ENCODE measurements around the gene IVD. TPM values are rescaled to one million over a fixed set of nuclear protein-coding genes. Genes with fewer than 3 reads are reported as not detected.

The IVD gene
- total and polyA plus RNA-seq, 2 donors from 2014 or later: 76.9 to 83.0 TPM

GRCh38 chr15:40448354-40448753, 42.8 kb downstream of the IVD start:
- TF ChIP-seq CTCF (IDR thresholded peaks at IDR 0.05; ENCODE audit: borderline replicate concordance, extremely low read depth, insufficient read depth): no peak
- Histone ChIP-seq H3K27ac (ENCODE audit: low read depth in 2 of 2, low read length in 2 of 2) (no peak overlapping the region), H3K27me3 (ENCODE audit: control insufficient read depth, insufficient read depth, low read length) (no peaks in the 10 kb centered on the region), H3K4me3 (ENCODE audit: low read length in 3 of 3) (no peak overlapping the region), H3K9me3 (ENCODE audit: control insufficient read depth in 2 of 3, insufficient read depth in 1 of 3, low read length in 3 of 3) (no peaks in the 10 kb centered on the region), H3K9ac (ENCODE audit: low read length in 3 of 3) (no peak overlapping the region), H3K4me1 (ENCODE audit: control insufficient read depth in 2 of 3, insufficient read depth in 2 of 3, low read depth in 1 of 3, low read length in 3 of 3) (peaks cover 0 to 21% (median 12%) of the 10 kb centered on the region in 3 donors), H3K36me3 (ENCODE audit: control insufficient read depth in 2 of 3, insufficient read depth in 3 of 3, low read length in 3 of 3) (no peaks in the 10 kb centered on the region)
- no peak for DNase-seq
- FAIRE-seq: no peak
- intact Hi-C loops (cut with DNase I): no loop called here

- Histone ChIP-seq H3K36me3 (ENCODE audit: control insufficient read depth in 2 of 3, insufficient read depth in 3 of 3, low read length in 3 of 3) (no peaks in the 10 kb centered on the region), H3K4me1 (ENCODE audit: control insufficient read depth in 2 of 3, insufficient read depth in 2 of 3, low read depth in 1 of 3, low read length in 3 of 3) (peaks cover 0 to 18% (median 12%) of the 10 kb centered on the region in 3 donors), H3K27ac (ENCODE audit: low read depth in 2 of 2, low read length in 2 of 2) (no peak overlapping the region), H3K4me3 (ENCODE audit: low read length in 3 of 3) (no peak overlapping the region), H3K9ac (ENCODE audit: low read length in 3 of 3) (no peak overlapping the region), H3K27me3 (ENCODE audit: control insufficient read depth, insufficient read depth, low read length) (no peaks in the 10 kb centered on the region), H3K9me3 (ENCODE audit: control insufficient read depth in 2 of 3, insufficient read depth in 1 of 3, low read length in 3 of 3) (no peaks in the 10 kb centered on the region)
- intact Hi-C loops (cut with DNase I): no loop called here
- FAIRE-seq (no peak), DNase-seq (no peak)
- no peak for TF ChIP-seq CTCF (IDR thresholded peaks at IDR 0.05; ENCODE audit: borderline replicate concordance, extremely low read depth, insufficient read depth)
Measured at GRCh38 chr15:40449275-40449674, 43.7 kb downstream of the IVD start.

- H3K9me3 ChIP-seq (ENCODE audit: control insufficient read depth in 2 of 3, insufficient read depth in 1 of 3, low read length in 3 of 3): no peaks in the 10 kb centered on the region
- no peaks in the 10 kb centered on the region for H3K27me3 ChIP-seq (ENCODE audit: control insufficient read depth, insufficient read depth, low read length)
- H3K9ac ChIP-seq (ENCODE audit: low read length in 3 of 3): no peak overlapping the region
- TF ChIP-seq CTCF (IDR thresholded peaks at IDR 0.05; ENCODE audit: borderline replicate concordance, extremely low read depth, insufficient read depth): no peak
- no peak for FAIRE-seq
- no peak overlapping the region for H3K4me3 ChIP-seq (ENCODE audit: low read length in 3 of 3)
- DNase-seq: no peak
- intact Hi-C loops (cut with DNase I): no loop called here
- no peak overlapping the region for H3K27ac ChIP-seq (ENCODE audit: low read depth in 2 of 2, low read length in 2 of 2)
- no peaks in the 10 kb centered on the region for H3K36me3 ChIP-seq (ENCODE audit: control insufficient read depth in 2 of 3, insufficient read depth in 3 of 3, low read length in 3 of 3)
- peaks cover 0 to 23% (median 13%) of the 10 kb centered on the region in 3 donors for H3K4me1 ChIP-seq (ENCODE audit: control insufficient read depth in 2 of 3, insufficient read depth in 2 of 3, low read depth in 1 of 3, low read length in 3 of 3)
Measured at GRCh38 chr15:40450047-40450446, 44.5 kb downstream of the IVD start.

GRCh38 chr15:40451527-40452158, 46.0 kb downstream of the IVD start:
- FAIRE-seq (no peak), DNase-seq (no peak)
- no peak for TF ChIP-seq CTCF (IDR thresholded peaks at IDR 0.05; ENCODE audit: borderline replicate concordance, extremely low read depth, insufficient read depth)
- H3K9me3 ChIP-seq (ENCODE audit: control insufficient read depth in 2 of 3, insufficient read depth in 1 of 3, low read length in 3 of 3): no peaks in the 10 kb centered on the region
- H3K4me1 ChIP-seq (ENCODE audit: control insufficient read depth in 2 of 3, insufficient read depth in 2 of 3, low read depth in 1 of 3, low read length in 3 of 3): peaks cover 0 to 26% (median 26%) of the 10 kb centered on the region in 3 donors
- H3K36me3 ChIP-seq (ENCODE audit: control insufficient read depth in 2 of 3, insufficient read depth in 3 of 3, low read length in 3 of 3): no peaks in the 10 kb centered on the region
- intact Hi-C loops (cut with DNase I): no loop called here
- H3K4me3 ChIP-seq (ENCODE audit: low read length in 3 of 3): no peak overlapping the region
- no peak overlapping the region for H3K27ac ChIP-seq (ENCODE audit: low read depth in 2 of 2, low read length in 2 of 2)
- H3K27me3 ChIP-seq (ENCODE audit: control insufficient read depth, insufficient read depth, low read length): no peaks in the 10 kb centered on the region
- H3K9ac ChIP-seq (ENCODE audit: low read length in 3 of 3): no peak overlapping the region
